Forelimb muscle (tissue), 1 donor: ENCODE results near the gene NSUN2. TPM values are rescaled to one million over a fixed set of nuclear protein-coding genes. Genes with fewer than 3 reads are reported as not detected.
"Not testable (repeated sequence)": the region's sequence is repeated elsewhere in the genome, so short reads cannot be mapped to it uniquely, and the experiment has no call there.

Experiments
- DNase-seq: peaks from one replicate; pipeline ENCODE4 v3.0.0-alpha.2; 2013; ENCODE audit warnings: low read depth
- polyA plus RNA-seq: library from polyadenylated mRNA; unstranded; fragments of 120-200 nt; gene quantifications from one replicate; pipeline ENCODE4 v1.2.1, GENCODE V29; 2013; ENCODE audit not compliant: insufficient read length

The NSUN2 gene
- polyA plus RNA-seq, 1 donor = 37.9 TPM

DNA sequence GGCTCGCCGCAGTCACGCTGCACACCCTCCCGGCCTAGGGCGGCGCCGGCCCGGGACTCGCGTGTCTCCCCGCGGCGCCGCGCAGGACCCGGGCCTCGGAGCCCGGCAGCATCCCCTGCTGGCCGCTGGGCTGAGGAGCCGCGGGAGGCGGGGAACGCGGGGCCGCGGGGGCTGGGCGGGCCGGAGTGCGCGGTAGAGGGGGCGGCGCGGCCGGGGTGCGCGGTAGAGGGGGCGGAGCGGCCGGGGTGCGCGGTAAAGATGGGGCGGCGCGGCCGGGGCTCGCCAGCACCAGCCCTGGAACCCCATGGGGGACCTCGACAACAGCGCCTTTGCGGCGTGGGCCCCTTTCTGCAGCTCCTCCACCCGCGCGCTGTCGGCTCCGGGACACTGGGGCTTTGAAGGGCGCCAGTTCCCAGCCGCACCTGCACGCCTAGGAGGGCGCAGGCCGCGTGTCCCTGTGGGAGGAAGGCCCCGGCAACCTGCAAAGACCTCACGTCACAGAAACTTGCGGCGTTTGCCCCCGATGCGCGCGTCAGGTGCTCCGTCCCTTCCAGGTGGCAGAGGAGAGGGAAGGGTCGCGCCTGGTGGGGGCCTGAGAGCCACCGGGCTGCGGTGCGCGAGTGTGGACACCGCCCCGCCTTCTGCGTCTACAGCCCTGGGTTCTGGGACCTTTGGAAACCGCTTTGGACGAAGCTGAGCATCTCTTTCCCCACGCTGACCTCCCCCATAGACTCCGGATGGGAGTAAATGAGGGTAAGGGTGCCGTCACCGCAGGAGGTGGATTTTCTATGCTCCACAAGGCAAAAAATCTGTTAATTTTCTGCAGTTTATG lies 49.6 kb downstream of the NSUN2 start:
- no peak for DNase-seq

GRCh38 chr5:6582507-6583048 lies 50.3 kb downstream of the NSUN2 start:
- no peak for DNase-seq

- DNase-seq = no peak
These were observed 51.1 kb downstream of the NSUN2 start for GRCh38 chr5:6581559-6582426.

GRCh38 chr5:6581090-6581489 lies 51.8 kb downstream of the NSUN2 start:
- no peak for DNase-seq

- no peak for DNase-seq
These were observed 53.3 kb downstream of the NSUN2 start for GRCh38 chr5:6579535-6579934.

DNA sequence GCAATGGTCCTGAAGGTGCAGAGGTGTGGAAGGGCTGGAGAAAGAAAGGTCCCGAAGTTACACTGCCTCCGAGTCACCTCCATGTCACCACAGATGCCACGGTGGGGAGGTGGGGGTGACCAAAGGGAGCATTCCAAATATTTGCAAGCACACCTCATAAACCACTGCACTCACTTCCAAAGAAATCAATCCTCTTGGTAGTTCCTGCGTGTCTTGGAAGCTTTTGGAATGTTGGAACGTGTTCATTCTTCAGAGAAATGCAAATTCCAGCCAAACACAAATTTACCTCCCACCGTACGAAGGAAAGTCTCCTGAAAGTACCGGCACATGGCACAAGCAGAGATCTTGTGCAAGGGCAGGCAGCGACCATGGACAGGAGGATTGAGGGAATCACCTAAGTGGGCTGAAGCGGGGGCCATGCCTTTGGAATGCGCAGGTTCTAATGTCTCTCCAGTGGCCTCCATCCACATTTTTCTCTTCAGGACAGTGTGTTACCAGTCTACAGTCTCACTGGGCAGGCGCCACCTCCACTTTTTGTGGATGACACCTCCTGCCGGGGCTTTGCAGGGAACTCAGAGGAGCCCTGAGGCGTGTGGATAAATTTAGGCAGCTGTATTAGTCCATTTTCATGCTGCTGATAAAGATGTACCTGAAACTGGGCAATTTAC lies 54.0 kb downstream of the NSUN2 start:
- no peak for DNase-seq

DNA sequence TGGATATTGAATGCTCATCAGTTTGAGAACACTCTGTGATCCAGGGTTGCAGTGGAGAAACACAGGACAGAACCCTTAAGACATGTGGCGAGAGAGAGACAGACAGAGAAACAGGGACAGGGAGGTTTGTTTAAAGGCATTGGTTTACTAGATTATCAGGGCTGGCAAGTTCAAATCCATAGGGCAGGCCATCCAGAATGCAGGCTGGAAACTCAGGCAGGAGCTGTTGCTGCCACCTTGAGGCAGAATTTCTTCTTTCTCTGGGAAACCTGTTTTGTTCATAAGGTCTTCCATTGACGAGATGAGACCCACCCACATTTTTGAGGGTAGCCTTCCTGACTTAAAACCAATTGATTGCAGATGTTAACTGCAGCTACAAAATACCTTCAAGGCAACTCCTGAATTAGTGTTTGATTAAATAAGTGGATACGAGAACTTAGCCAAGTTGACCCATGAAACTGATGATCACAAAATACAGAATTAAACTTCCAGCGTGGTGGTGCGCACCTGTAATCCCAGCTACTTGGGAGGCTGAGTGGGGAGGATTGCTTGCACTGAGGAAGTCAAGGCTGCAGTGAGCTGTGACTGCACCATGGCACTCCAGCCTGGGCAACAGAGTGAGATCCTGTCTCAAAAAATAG lies 55.9 kb downstream of the NSUN2 start:
- no peak for DNase-seq

DNA sequence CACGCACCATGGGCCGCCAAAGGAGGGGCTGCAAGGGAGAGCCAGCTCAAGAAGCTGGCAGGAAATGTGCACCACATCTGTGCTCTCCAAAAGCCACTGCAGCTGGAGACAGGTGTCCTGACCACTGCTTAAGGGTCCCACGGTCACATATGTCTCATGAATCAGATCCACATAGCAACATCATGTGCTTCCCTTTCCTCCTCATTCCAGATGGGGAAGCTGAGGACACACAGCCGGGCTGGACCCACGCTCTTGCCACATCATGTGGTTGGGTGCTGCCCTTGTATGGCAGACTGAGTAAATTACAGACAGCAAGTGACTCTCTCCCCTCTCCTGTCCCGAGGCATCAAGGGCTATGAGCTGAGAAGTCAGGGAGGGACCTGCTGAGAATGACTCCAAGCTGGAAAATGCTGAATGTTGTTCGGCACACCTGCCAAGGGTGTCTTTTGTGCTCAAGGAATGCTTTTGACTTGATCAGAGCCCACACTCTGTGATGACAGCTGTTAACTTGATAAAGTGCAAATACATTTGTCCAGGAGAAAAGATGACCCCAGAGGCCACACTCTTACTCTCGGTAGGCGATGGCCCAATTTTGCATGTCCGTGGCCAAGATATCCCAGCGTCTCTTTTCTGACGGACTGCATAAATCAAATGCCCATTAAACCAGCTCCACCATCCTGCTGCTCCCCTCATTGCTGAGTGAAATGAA lies 58.2 kb downstream of the NSUN2 start:
- no peak for DNase-seq

DNA sequence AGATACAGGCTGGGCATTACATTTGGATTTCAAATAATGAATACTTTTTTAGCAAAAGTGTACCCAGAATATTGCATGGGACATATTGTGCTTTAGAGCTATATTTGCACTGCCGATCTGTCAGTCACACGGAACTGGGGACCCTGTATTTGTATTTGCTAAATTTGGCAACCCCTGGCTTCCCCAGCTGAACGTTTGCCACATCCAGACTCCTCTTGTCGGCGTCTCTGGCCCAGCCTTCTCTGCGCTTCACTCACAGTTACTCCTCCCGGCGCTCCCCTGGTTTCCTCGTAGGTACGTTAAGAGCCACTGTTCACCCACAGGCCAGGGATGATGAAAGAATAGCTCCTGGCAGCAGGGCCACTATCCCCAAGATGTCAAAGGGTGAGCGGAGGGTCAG lies 58.7 kb downstream of the NSUN2 start:
- no peak for DNase-seq

DNA sequence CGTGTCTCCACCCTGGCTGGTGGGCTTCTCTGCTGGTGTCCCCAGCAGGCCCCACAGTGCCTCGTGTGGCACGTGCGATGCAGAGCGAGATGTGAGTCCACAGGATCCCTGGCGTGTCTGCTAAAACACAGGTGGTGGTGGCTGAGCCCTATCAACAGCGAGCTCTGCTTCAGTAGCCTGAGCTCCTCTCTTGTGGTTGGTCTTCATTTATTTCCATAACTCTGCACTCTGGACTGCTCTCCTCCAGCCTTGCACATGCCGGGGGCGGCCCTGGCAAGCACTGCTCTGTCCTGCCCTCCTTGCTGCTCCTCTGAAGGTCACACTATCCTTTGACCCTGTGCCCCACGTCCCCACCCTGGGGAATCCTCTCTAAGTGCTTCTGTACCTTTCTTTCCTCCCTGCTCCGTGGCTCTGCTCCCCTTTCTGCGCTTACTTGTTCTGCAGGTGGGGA lies 59.2 kb downstream of the NSUN2 start:
- DNase-seq = no peak

DNA sequence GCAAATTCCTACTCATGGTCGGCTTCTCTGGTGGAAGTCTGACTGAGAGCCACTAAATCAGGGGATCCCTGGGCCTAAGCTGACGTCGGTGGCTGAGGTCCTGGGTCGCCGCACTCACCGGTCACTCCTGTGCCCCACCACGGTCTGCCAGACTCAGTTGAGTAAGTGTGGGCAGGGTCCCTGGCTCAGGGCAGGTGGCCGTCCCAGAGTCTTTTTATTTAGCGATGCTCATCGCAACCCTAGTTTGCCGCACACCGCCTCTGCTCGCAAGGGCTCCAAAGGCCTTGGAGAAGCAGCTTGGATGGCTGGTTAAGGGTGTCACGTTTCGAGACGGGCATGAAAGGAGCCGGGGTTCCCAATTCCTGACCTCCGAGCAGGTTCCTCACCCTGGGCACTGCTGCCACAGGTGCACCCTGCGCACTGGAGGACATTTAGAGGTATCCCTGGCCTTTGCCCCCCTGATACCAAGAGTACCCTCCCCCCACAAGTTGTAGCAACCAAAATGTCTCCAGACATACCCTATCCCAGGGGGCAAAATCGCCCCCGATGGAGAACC lies 59.9 kb downstream of the NSUN2 start:
- no peak for DNase-seq

GRCh38 chr5:6572086-6572824 lies 60.6 kb downstream of the NSUN2 start:
- no peak for DNase-seq

GRCh38 chr5:6571607-6572006 lies 61.2 kb downstream of the NSUN2 start:
- DNase-seq = not testable (repeated sequence)

GRCh38 chr5:6570530-6570929 lies 62.3 kb downstream of the NSUN2 start:
- DNase-seq = no peak

GRCh38 chr5:6568889-6569288 lies 64.0 kb downstream of the NSUN2 start:
- DNase-seq = no peak

GRCh38 chr5:6568383-6568782 lies 64.5 kb downstream of the NSUN2 start:
- DNase-seq = no peak

DNA sequence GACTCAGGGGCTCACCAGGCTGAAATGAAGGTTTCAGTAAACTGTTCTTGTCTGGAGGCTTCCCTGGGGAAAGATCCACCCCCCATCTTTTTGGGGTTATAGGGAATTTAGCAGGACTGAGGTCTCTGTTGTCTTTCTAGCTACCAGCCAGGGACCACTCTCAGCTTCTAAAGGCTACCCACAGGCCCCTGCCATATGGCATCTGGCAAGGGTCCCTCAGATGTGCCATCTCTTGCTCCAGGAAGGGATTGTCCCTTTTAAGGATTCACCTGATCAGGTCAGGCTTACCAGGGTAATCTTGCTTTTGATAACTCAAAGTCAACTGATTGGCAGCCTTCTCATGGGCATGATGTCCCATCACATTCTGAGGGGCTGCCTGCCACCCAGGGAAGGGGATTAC lies 65.0 kb downstream of the NSUN2 start:
- DNase-seq = no peak

DNA sequence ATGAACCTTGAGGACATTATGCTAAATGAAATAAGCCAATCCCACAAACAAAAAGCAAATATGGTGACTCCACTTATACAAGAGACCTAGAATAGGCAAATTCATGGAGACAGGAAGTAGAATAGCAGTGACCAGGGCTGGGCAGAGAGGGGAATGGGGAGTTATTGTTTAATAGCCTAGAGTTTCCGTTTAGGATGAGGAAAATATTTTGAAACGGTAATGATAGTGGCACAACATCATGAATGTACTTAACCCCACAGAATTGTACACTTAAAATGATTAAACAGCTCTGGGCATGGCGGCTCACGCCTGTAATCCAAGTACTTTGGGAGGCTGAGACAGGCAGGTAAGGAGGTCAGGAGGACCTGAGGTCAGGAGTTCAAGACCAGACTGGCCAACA lies 65.8 kb downstream of the NSUN2 start:
- DNase-seq = no peak

- no peak for DNase-seq
These were observed 67.4 kb downstream of the NSUN2 start for GRCh38 chr5:6565492-6565891.
